Measurements from ENCODE around the gene F2RL3.
A peak's percentile ranks its signal among the peaks of the same experiment; 100 is the strongest.

F2RL3 gene

GRCh38 chr19:16888629-16889365, at the start of gene F2RL3:
TSS of gene F2RL3 (plus strand) at chr19:16888999. CDS start at chr19:16889190, 191 bp downstream.
- in situ Hi-C loops (cut with MboI; ENCODE audit: low pct_unique_long_range_greater_than_20kb, low sequenced_read_pairs): no loop called here
- peak; percentile 97 for DNase-seq

GRCh38 chr19:16841391-16841926, 47.3 kb upstream of the F2RL3 start:
- no peak for DNase-seq
- in situ Hi-C loops (cut with MboI; ENCODE audit: low pct_unique_long_range_greater_than_20kb, low sequenced_read_pairs): no loop called here

- in situ Hi-C loops (cut with MboI; ENCODE audit: low pct_unique_long_range_greater_than_20kb, low sequenced_read_pairs): no loop called here
- no peak for DNase-seq
Observed at GRCh38 chr19:16846901-16847300, 41.9 kb upstream of the F2RL3 start.

- in situ Hi-C loops (cut with MboI; ENCODE audit: low pct_unique_long_range_greater_than_20kb, low sequenced_read_pairs): no loop called here
- no peak for DNase-seq
Observed at GRCh38 chr19:16847430-16847829, 41.4 kb upstream of the F2RL3 start.

GRCh38 chr19:16849168-16849567, 39.6 kb upstream of the F2RL3 start:
- in situ Hi-C loops (cut with MboI; ENCODE audit: low pct_unique_long_range_greater_than_20kb, low sequenced_read_pairs): no loop called here
- DNase-seq: no peak

GRCh38 chr19:16850133-16850532, 38.7 kb upstream of the F2RL3 start:
- DNase-seq: no peak
- in situ Hi-C loops (cut with MboI; ENCODE audit: low pct_unique_long_range_greater_than_20kb, low sequenced_read_pairs): no loop called here

GRCh38 chr19:16851031-16851712, 37.6 kb upstream of the F2RL3 start:
- DNase-seq: no peak
- in situ Hi-C loops (cut with MboI; ENCODE audit: low pct_unique_long_range_greater_than_20kb, low sequenced_read_pairs): no loop called here

GRCh38 chr19:16853066-16853465, 35.7 kb upstream of the F2RL3 start:
- in situ Hi-C loops (cut with MboI; ENCODE audit: low pct_unique_long_range_greater_than_20kb, low sequenced_read_pairs): no loop called here
- DNase-seq: no peak

- in situ Hi-C loops (cut with MboI; ENCODE audit: low pct_unique_long_range_greater_than_20kb, low sequenced_read_pairs): no loop called here
- DNase-seq: no peak
Observed at GRCh38 chr19:16856091-16856490, 32.7 kb upstream of the F2RL3 start.

GRCh38 chr19:16859626-16860025, 29.2 kb upstream of the F2RL3 start:
- no peak for DNase-seq
- in situ Hi-C loops (cut with MboI; ENCODE audit: low pct_unique_long_range_greater_than_20kb, low sequenced_read_pairs): no loop called here

GRCh38 chr19:16860118-16860517, 28.7 kb upstream of the F2RL3 start:
- in situ Hi-C loops (cut with MboI; ENCODE audit: low pct_unique_long_range_greater_than_20kb, low sequenced_read_pairs): no loop called here
- DNase-seq: no peak

- in situ Hi-C loops (cut with MboI; ENCODE audit: low pct_unique_long_range_greater_than_20kb, low sequenced_read_pairs): no loop called here
Observed at GRCh38 chr19:16861011-16861410, 27.8 kb upstream of the F2RL3 start.

GRCh38 chr19:16861834-16862233, 27.0 kb upstream of the F2RL3 start:
- no peak for DNase-seq
- in situ Hi-C loops (cut with MboI; ENCODE audit: low pct_unique_long_range_greater_than_20kb, low sequenced_read_pairs): no loop called here

More at GRCh38 chr19:16861011-16861410, 27.8 kb upstream of the F2RL3 start:
- DNase-seq: no peak

- peak; percentile 51 for DNase-seq
- in situ Hi-C loops (cut with MboI; ENCODE audit: low pct_unique_long_range_greater_than_20kb, low sequenced_read_pairs): no loop called here
Observed at GRCh38 chr19:16862826-16863415, 25.9 kb upstream of the F2RL3 start.

GRCh38 chr19:16867211-16867610, 21.6 kb upstream of the F2RL3 start:
- DNase-seq: no peak
- in situ Hi-C loops (cut with MboI; ENCODE audit: low pct_unique_long_range_greater_than_20kb, low sequenced_read_pairs): no loop called here

GRCh38 chr19:16868423-16869130, 20.2 kb upstream of the F2RL3 start:
- in situ Hi-C loops (cut with MboI; ENCODE audit: low pct_unique_long_range_greater_than_20kb, low sequenced_read_pairs): no loop called here
- no peak for DNase-seq

- in situ Hi-C loops (cut with MboI; ENCODE audit: low pct_unique_long_range_greater_than_20kb, low sequenced_read_pairs): no loop called here
- DNase-seq: no peak
Observed at GRCh38 chr19:16869331-16869972, 19.3 kb upstream of the F2RL3 start.

GRCh38 chr19:16871871-16872270, 16.9 kb upstream of the F2RL3 start:
- no peak for DNase-seq
- in situ Hi-C loops (cut with MboI; ENCODE audit: low pct_unique_long_range_greater_than_20kb, low sequenced_read_pairs): no loop called here

GRCh38 chr19:16872728-16873127, 16.1 kb upstream of the F2RL3 start:
- in situ Hi-C loops (cut with MboI; ENCODE audit: low pct_unique_long_range_greater_than_20kb, low sequenced_read_pairs): no loop called here
- DNase-seq: no peak

Data from KBM-7 (cell line).